Fibroblast of lung (primary cell): ENCODE results near the gene ZSWIM4.

Experiments
- EZH2 ChIP-seq: IDR thresholded peaks from 2 replicates; pipeline ENCODE4 v1.5.1; 2012; ENCODE audit warnings: low read length, control low read depth, mild to moderate bottlenecking; ENCODE audit errors: missing control alignments
- TF ChIP-seq, protein P1 (sequence below), 2 donors: IDR thresholded peaks in 1 of 2; conservative IDR thresholded peaks in 1 of 2; 1 replicate in 1 of 2; 2 replicates in 1 of 2; pipeline ENCODE4 v1.5.1; 2011 to 2012; ENCODE audit warnings: low read length in 2 of 2, control low read depth in 1 of 2, inconsistent platforms in 1 of 2, low read depth in 1 of 2, mild to moderate bottlenecking in 1 of 2

DNA sequence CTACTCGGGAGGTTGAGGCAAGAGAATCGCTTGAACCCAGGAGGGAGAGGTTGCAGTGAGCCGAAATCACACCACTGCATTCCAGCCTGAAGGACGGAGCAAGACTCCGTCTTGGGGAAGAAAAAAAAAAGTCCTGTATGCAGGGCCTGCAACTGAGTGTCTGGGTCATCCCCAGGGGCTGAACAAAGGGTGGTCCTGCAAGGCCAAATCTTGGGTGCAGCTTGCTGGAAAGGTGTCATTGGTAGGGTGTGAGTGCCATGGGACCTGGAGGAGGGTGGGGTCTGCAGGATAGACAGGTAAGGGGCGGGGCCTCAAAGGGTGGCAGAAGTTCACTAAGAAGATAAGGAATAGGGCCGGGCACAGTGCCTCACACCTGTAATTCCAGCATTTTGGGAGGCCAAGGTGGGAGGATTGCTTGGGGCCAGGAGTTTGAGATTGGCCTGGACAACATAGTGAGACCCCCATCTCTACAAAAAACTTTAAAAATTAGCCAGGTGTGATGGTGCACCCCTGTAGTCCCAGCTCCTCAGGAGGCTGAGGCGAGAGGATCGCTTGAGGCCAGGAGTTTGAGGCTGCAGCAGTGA is 31.5 kb downstream of the ZSWIM4 start:
- no peak for TF ChIP-seq EZH2
- TF ChIP-seq, protein P1, sequence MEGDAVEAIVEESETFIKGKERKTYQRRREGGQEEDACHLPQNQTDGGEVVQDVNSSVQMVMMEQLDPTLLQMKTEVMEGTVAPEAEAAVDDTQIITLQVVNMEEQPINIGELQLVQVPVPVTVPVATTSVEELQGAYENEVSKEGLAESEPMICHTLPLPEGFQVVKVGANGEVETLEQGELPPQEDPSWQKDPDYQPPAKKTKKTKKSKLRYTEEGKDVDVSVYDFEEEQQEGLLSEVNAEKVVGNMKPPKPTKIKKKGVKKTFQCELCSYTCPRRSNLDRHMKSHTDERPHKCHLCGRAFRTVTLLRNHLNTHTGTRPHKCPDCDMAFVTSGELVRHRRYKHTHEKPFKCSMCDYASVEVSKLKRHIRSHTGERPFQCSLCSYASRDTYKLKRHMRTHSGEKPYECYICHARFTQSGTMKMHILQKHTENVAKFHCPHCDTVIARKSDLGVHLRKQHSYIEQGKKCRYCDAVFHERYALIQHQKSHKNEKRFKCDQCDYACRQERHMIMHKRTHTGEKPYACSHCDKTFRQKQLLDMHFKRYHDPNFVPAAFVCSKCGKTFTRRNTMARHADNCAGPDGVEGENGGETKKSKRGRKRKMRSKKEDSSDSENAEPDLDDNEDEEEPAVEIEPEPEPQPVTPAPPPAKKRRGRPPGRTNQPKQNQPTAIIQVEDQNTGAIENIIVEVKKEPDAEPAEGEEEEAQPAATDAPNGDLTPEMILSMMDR (conservative IDR thresholded peaks at IDR 0.05 in 1 of 2, IDR thresholded peaks at IDR 0.05 in 1 of 2; ENCODE audit: low read depth in 1 of 2, low read length in 2 of 2): no peak
